Panc1 (cell line): ENCODE data around the gene GGA2. TPM values are rescaled to one million over a fixed set of nuclear protein-coding genes. Genes with fewer than 3 reads are reported as not detected.

Experiments used
- ATAC-seq: fragments of 200-7000 bp; cut with Tn5 transposase; 2 replicates; pipeline ENCODE4 v1.9.1; 2020; ENCODE audit warnings: mild to moderate bottlenecking, moderate library complexity
- BruUV-seq: library from RNA; stranded (reverse); fragments of 400-500 nt; replicated peaks from 2 replicates; lab custom pipeline; 2021; lab: Mats Ljungman, UMichigan
- CTCF ChIA-PET: fragments of 300-600 bp; sonication (Branson Sonifier 250); formaldehyde crosslinking; loops from one replicate; lab custom pipeline; 2022; ENCODE audit warnings: antibody characterized with exemption; lab: Charles Lee
- POLR2A ChIA-PET: fragments of 300-600 bp; sonication (Branson Sonifier 250); formaldehyde crosslinking; loops from one replicate; lab custom pipeline; 2022; ENCODE audit warnings: antibody characterized with exemption; lab: Charles Lee
- DNase-seq: peaks from one replicate; pipeline ENCODE4 v3.0.0-alpha.2; 2010; ENCODE audit warnings: low read depth, low spot score
- H3K27ac ChIP-seq: 2 replicates; pipeline ENCODE4 v1.5.1; 2011; ENCODE audit warnings: mild to moderate bottlenecking, low read length, inconsistent platforms
- H3K27me3 ChIP-seq: fragments of 200-500 bp; sonication (Bioruptor generic); 2 replicates; pipeline ENCODE4 v1.6.0; 2014; ENCODE audit warnings: low read length, inconsistent platforms; ENCODE audit not compliant: control insufficient read depth, insufficient read depth
- H3K36me3 ChIP-seq: fragments of 200-500 bp; sonication (Bioruptor generic); 2 replicates; pipeline ENCODE4 v1.5.1; 2014; ENCODE audit warnings: inconsistent platforms, mild to moderate bottlenecking, low read length, moderate library complexity; ENCODE audit not compliant: control insufficient read depth, insufficient read depth
- H3K4me1 ChIP-seq: 2 replicates; pipeline ENCODE4 v1.5.1; 2011; ENCODE audit warnings: inconsistent platforms, mild to moderate bottlenecking, low read length, moderate library complexity; ENCODE audit not compliant: control insufficient read depth, insufficient read depth
- H3K4me3 ChIP-seq, 2 experiments: 2 replicates each; pipeline ENCODE4 v1.5.1; 2011 to 2012; ENCODE audit warnings: low read depth in 2 of 2, low read length in 2 of 2, mild to moderate bottlenecking in 2 of 2, inconsistent platforms in 1 of 2, moderate library complexity in 1 of 2
- H3K9me3 ChIP-seq: fragments of 200-500 bp; sonication (Bioruptor generic); 2 replicates; pipeline ENCODE4 v1.5.1; 2014; ENCODE audit warnings: low read depth, mild to moderate bottlenecking, inconsistent platforms, low read length, moderate library complexity; ENCODE audit not compliant: control insufficient read depth, insufficient read depth
- CTCF ChIP-seq: fragments of 450-650 bp; IDR thresholded peaks from 2 replicates; pipeline ENCODE4 v1.5.1; 2017; ENCODE audit warnings: mild to moderate bottlenecking
- POLR2AphosphoS5 ChIP-seq: IDR thresholded peaks from 2 replicates; pipeline ENCODE4 v1.6.1; 2012; ENCODE audit warnings: mild to moderate bottlenecking, low read depth, low read length, moderate library complexity
- SIN3A ChIP-seq: IDR thresholded peaks from 2 replicates; pipeline ENCODE4 v1.6.1; 2012; ENCODE audit warnings: low read depth, mild to moderate bottlenecking, low read length, moderate library complexity, borderline replicate concordance; ENCODE audit not compliant: insufficient read depth
- TCF7L2 ChIP-seq: IDR thresholded peaks from 2 replicates; pipeline ENCODE4 v1.6.1; 2011; ENCODE audit warnings: mild to moderate bottlenecking, low read depth, low read length, inconsistent platforms
- in situ Hi-C: cut with HindIII; loops from 2 replicates; pipeline ENCODE4 v1.10.0; 2016; ENCODE audit warnings: low sequenced_read_pairs, low pct_unique_long_range_greater_than_20kb
- intact Hi-C: fragments of 100-400 bp; cut with micrococcal nuclease; formaldehyde crosslinking; loops from one replicate; pipeline ENCODE4 v1.10.0; 2022; ENCODE audit not compliant: unreplicated experiment
- total RNA-seq: library from RNA; stranded (reverse); gene quantifications from one replicate; pipeline ENCODE4 v1.2.1, GENCODE V29; 2021; ENCODE audit not compliant: unreplicated experiment
- TF ChIP-seq, protein P1 (sequence below), 2 experiments: IDR thresholded peaks; 2 replicates each; pipeline ENCODE4 v1.6.1; 2011 to 2012; ENCODE audit warnings: low read depth in 2 of 2, control low read depth in 1 of 2, low read length in 1 of 2, mild to moderate bottlenecking in 1 of 2, moderate library complexity in 1 of 2; ENCODE audit not compliant: insufficient read depth in 1 of 2

The GGA2 gene
- total RNA-seq, 1 experiment from 2014 or later: 100 TPM

GRCh38 chr16:23519282-23519681 is 9.0 kb upstream of the GGA2 start:
- Histone ChIP-seq H3K4me3 (no peak overlapping the region), H3K27me3 (no peaks in the 10 kb centered on the region), H3K27ac (no peak overlapping the region), H3K4me1 (no peaks in the 10 kb centered on the region), H3K9me3 (no peaks in the 10 kb centered on the region), H3K36me3 (peaks cover 13% of the 10 kb centered on the region)
- TF ChIP-seq SIN3A (no peak), CTCF (no peak), TCF7L2 (no peak), POLR2AphosphoS5 (no peak)
- TF ChIP-seq, protein P1, sequence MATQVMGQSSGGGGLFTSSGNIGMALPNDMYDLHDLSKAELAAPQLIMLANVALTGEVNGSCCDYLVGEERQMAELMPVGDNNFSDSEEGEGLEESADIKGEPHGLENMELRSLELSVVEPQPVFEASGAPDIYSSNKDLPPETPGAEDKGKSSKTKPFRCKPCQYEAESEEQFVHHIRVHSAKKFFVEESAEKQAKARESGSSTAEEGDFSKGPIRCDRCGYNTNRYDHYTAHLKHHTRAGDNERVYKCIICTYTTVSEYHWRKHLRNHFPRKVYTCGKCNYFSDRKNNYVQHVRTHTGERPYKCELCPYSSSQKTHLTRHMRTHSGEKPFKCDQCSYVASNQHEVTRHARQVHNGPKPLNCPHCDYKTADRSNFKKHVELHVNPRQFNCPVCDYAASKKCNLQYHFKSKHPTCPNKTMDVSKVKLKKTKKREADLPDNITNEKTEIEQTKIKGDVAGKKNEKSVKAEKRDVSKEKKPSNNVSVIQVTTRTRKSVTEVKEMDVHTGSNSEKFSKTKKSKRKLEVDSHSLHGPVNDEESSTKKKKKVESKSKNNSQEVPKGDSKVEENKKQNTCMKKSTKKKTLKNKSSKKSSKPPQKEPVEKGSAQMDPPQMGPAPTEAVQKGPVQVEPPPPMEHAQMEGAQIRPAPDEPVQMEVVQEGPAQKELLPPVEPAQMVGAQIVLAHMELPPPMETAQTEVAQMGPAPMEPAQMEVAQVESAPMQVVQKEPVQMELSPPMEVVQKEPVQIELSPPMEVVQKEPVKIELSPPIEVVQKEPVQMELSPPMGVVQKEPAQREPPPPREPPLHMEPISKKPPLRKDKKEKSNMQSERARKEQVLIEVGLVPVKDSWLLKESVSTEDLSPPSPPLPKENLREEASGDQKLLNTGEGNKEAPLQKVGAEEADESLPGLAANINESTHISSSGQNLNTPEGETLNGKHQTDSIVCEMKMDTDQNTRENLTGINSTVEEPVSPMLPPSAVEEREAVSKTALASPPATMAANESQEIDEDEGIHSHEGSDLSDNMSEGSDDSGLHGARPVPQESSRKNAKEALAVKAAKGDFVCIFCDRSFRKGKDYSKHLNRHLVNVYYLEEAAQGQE (IDR thresholded peaks at IDR 0.05; ENCODE audit: insufficient read depth in 1 of 2, low read depth in 2 of 2, low read length in 1 of 2): no peak
- BruUV-seq: no TSS peak
- no peak; the same call in 1 of the 2 replicates for ATAC-seq
- ChIA-PET POLR2A (no interaction called here), CTCF (no interaction called here)
- in situ Hi-C loops (no loop called here), intact Hi-C loops (no loop called here)
- DNase-seq: no peak

DNA sequence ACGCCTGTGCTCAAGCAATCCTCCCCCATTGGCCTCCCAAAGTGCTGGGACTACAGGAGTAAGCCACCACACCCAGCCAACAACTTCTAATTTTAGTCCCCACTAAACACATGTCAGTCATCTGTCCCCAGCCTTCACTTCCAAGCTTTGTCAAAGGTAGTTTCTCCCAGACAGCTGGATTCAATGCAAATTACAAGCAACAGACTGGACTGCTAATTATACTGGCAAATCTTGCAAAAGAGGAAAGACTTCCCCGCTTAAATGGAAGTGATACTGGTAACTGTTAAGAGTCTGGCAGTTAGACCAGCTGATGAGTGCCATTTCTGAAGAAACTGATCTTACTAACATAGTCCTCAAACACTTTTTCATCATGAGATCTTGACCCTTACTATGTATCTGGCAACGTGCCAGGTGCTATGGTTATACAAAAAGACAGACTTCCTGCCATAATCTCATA is 8.2 kb upstream of the GGA2 start:
- no TSS peak for BruUV-seq
- Histone ChIP-seq H3K27ac (no peak overlapping the region), H3K4me3 (no peak overlapping the region), H3K9me3 (no peaks in the 10 kb centered on the region), H3K27me3 (no peaks in the 10 kb centered on the region), H3K4me1 (no peaks in the 10 kb centered on the region), H3K36me3 (peaks cover 7% of the 10 kb centered on the region)
- in situ Hi-C loops (no loop called here), intact Hi-C loops (no loop called here)
- POLR2A ChIA-PET: no interaction called here
- TF ChIP-seq TCF7L2 (no peak), POLR2AphosphoS5 (no peak), CTCF (no peak)
- CTCF ChIA-PET: no interaction called here
- DNase-seq (no peak), ATAC-seq (no peak)
